Activated CD4-positive, alpha-beta memory T cell treated with anti-CD3 and anti-CD28 coated beads, Interleukin-2, amount 10 ng/mL, durations not matched to agents 7 days and 5 days (primary cell): ENCODE results near the gene ARHGAP12. TPM values are rescaled to one million over a fixed set of nuclear protein-coding genes. Genes with fewer than 3 reads are reported as not detected.

Experiments
- CTCF ChIA-PET: fragments of 350-600 bp; sonication (Branson Sonifier 250); formaldehyde crosslinking; loops from one replicate; lab custom pipeline; 2021; ENCODE audit warnings: antibody characterized with exemption, inconsistent platforms; lab: Charles Lee
- POLR2A ChIA-PET: fragments of 350-600 bp; sonication (Branson Sonifier 250); formaldehyde crosslinking; loops from one replicate; lab custom pipeline; 2021; ENCODE audit warnings: antibody characterized with exemption; lab: Charles Lee
- DNase-seq: peaks from one replicate; pipeline ENCODE4 v3.0.0-alpha.2; 2020
- H3K27ac Mint-ChIP-seq: one replicate; pipeline ENCODE4 v1.8.0; 2021; ENCODE audit warnings: mild to moderate bottlenecking, mixed read lengths
- H3K27me3 Mint-ChIP-seq: one replicate; pipeline ENCODE4 v1.8.0; 2021; ENCODE audit warnings: mixed read lengths
- H3K36me3 Mint-ChIP-seq: one replicate; pipeline ENCODE4 v1.8.0; 2021; ENCODE audit warnings: low read depth, mixed read lengths
- H3K4me1 Mint-ChIP-seq: one replicate; pipeline ENCODE4 v1.8.0; 2021; ENCODE audit warnings: mixed read lengths
- H3K4me3 Mint-ChIP-seq: one replicate; pipeline ENCODE4 v1.8.0; 2021; ENCODE audit warnings: mild to moderate bottlenecking, mixed read lengths
- H3K9me3 Mint-ChIP-seq: one replicate; pipeline ENCODE4 v1.8.0; 2021; ENCODE audit warnings: mixed read lengths
- total RNA-seq, 2 experiments: library from RNA; stranded (reverse); gene quantifications; one replicate each; pipeline ENCODE4 v1.2.3, GENCODE V29; 2021

The ARHGAP12 gene
- total RNA-seq, 2 experiments from 2014 or later, result 10.7 to 12.0 TPM

DNA sequence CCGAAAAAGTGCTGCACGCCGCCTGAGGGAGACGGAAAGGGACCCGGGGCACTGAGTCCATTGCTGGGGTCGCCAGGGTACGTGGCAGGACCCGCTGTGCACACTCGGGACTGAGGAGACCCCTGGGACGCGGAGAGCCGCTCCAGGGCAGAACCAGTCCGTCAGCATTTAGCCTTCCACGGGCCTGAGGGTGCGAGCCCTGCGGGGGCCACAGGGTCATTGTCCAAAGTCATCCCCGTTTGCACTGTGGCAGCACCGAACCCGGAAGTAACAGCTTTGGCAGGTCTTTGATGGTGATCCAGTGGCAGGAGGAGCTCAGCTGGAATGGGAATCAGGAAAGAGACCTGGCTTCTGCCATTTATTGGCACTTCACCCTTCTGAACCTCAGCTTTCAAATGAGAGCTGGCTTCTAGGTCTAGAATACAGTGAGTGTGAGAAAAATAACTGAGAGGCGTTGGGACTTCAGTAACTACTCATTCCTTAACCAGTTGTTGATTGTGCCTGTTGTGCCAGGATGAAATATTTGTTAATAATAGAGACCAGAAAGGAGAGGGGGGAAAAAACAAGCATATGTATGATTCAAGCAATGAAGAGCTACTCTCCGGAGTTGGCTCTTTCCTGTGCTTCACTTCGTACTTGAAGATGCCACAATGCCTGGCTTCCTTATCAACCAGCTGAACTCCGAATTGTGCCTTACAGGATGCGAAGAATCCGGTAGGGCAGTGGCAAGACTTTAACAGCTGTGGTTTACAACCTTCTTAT is 811 bp upstream of the ARHGAP12 start:
- peak overlapping the region; percentile 60 for H3K27ac Mint-ChIP-seq
- ChIA-PET CTCF (interaction anchor here (0.9 to 2.9 kb wide), 4 partner anchors 52 to 79 kb away, joined by 3 to 12 read pairs (median 4); no protein-coding TSS in a partner anchor), POLR2A (interaction anchor here (1.0 to 2.2 kb wide), 11 partner anchors 8 to 612 kb away, joined by 3 to 17 read pairs (median 5); partner anchors contain the start of gene KIF5B)
- DNase-seq, result peak; percentile 31
- H3K36me3 Mint-ChIP-seq, result no peaks in the 10 kb centered on the region
- H3K9me3 Mint-ChIP-seq, result no peaks in the 10 kb centered on the region
- peak overlapping the region; percentile 78 for H3K4me3 Mint-ChIP-seq
- peaks cover 42% of the 10 kb centered on the region for H3K4me1 Mint-ChIP-seq
- peaks cover 8% of the 10 kb centered on the region for H3K27me3 Mint-ChIP-seq

DNA sequence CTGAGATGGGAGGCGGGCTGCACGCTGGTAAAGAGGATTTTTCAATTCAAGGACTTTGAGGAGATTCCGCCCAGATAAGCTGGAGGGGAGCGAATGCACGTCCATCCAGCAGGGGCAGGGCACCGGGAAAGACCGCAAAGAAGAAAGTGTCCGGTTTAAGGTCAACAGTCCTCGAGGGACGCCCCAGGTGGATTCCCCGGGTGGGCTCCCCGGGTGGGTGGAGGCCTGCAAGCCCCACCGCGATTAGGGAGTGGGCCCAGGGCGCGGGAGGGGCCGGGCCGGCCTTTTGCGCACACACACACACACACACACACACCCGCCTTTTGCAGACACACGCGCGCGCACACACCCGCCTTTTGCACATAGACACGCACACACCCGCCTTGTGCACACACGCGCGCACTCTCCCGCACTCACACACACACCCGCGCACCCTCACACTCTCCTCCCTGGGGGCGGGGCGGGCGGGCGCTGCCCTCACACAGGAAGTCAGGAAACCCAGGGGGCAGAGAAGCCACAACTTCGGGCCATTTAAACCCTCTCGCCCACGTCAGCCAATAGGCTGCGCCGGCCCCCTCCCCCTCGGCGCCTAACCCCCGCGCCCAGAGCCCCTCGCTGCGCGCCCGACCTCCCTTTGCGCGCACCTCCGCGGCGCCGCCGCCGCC is 615 bp downstream of the ARHGAP12 start:
- peak; percentile 63 for DNase-seq
- H3K36me3 Mint-ChIP-seq, result no peaks in the 10 kb centered on the region
- no peaks in the 10 kb centered on the region for H3K9me3 Mint-ChIP-seq
- H3K4me1 Mint-ChIP-seq, result peaks cover 56% of the 10 kb centered on the region
- H3K27ac Mint-ChIP-seq, result peak overlapping the region; percentile 68
- POLR2A ChIA-PET, result interaction anchor here (1.2 to 2.0 kb wide), 2 partner anchors 9 to 896 kb away, joined by 3 to 6 read pairs; partner anchors contain the start of gene ZNF438
- CTCF ChIA-PET, result interaction anchor here (1.0 kb wide), 1 partner anchor 79 kb away, joined by 4 read pairs; no protein-coding TSS in a partner anchor
- H3K4me3 Mint-ChIP-seq, result peak overlapping the region; percentile 78
- H3K27me3 Mint-ChIP-seq, result peaks cover 6% of the 10 kb centered on the region

DNA sequence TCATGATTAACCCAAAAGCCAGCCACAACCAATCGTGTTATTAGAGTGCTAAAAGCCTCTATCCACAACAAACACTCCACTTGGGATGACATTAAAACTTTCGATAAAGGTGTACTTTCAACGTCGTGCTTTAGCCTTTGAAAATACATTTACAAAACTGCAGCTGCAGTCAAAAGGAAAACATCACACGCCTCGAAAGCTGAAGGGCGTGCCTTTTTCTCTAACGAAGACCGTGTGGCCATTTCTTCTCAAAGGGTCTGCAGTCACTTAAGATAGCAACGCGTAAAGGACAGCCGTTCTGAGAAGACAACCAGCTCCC is 1.1 kb downstream of the ARHGAP12 start:
- peaks cover 58% of the 10 kb centered on the region for H3K4me1 Mint-ChIP-seq
- H3K27ac Mint-ChIP-seq, result peak overlapping the region; percentile 68
- H3K4me3 Mint-ChIP-seq, result peak overlapping the region; percentile 78
- H3K36me3 Mint-ChIP-seq, result no peaks in the 10 kb centered on the region
- DNase-seq, result no peak
- peaks cover 6% of the 10 kb centered on the region for H3K27me3 Mint-ChIP-seq
- ChIA-PET CTCF (interaction anchor here (0.5 to 1.0 kb wide), 2 partner anchors 79 to 92 kb away, joined by 4 read pairs; no protein-coding TSS in a partner anchor), POLR2A (interaction anchor here (1.2 to 2.0 kb wide), 2 partner anchors 8 to 896 kb away, joined by 3 to 6 read pairs; partner anchors contain the start of gene ZNF438)
- H3K9me3 Mint-ChIP-seq, result no peaks in the 10 kb centered on the region

DNA sequence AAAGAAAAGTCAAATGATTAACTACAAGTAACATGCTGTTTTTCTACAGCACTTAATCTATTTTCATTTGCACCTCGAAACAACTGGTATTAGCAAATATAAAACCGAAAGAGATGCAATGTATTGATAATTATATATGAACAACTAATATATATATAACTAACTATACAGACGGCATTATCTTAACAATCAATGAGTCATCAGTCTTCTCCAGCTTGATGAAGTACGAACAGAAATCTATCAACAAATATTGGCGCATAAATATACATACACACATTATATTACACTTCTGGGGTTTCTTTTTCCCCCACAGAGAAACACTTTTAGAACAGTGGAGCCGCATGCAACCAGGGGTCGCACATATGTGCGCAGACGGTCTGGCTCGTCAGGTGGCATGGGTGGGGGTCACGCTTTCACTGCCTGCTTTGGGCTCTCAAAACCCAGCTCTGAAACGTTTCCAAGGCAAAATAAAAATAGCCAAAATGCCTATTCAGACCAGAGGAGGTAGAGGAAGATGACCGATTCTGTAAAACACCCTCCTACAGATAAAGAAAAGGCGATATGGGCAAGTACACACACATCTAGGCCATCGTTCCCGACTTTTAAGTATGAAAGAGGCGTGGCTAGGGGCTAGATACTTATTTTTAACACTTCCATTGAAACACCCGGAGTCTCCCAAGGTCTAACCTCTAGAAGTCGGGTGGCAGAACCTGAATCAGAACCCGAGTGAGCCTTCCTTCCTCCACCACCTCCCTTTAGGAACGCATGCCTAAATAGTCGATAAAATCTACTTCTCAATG is 1.7 kb downstream of the ARHGAP12 start:
- Mint-ChIP-seq H3K4me1 (peaks cover 61% of the 10 kb centered on the region), H3K27ac (peak overlapping the region; percentile 68), H3K9me3 (no peaks in the 10 kb centered on the region), H3K36me3 (no peaks in the 10 kb centered on the region), H3K4me3 (peak overlapping the region; percentile 78), H3K27me3 (peaks cover 5% of the 10 kb centered on the region)
- no peak for DNase-seq
- ChIA-PET CTCF (interaction anchor here (0.5 to 1.0 kb wide), 2 partner anchors 80 to 92 kb away, joined by 4 read pairs; no protein-coding TSS in a partner anchor), POLR2A (interaction anchor here (2.0 kb wide), 1 partner anchor 8 kb away, joined by 6 read pairs; no protein-coding TSS in a partner anchor)

DNA sequence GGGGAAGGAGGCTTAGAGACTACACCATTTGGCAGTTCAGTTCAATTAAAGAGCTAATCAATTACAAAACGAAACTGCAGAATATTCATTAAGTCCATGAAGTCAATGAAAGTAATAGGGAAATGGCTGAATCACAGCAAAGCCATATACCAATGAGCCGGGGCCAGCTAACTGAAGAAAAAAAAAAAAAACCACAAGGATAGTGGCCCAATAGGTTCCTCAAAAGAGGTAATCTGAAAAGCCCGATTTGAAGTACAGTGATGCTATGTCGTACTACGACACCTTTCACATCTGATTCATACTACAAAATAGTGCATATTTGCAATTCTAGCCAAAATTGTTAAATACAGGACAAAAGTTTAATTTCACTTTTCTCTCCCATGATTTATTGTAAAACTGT is 2.5 kb downstream of the ARHGAP12 start:
- POLR2A ChIA-PET, result no interaction called here
- H3K4me3 Mint-ChIP-seq, result no peak overlapping the region
- CTCF ChIA-PET, result no interaction called here

DNA sequence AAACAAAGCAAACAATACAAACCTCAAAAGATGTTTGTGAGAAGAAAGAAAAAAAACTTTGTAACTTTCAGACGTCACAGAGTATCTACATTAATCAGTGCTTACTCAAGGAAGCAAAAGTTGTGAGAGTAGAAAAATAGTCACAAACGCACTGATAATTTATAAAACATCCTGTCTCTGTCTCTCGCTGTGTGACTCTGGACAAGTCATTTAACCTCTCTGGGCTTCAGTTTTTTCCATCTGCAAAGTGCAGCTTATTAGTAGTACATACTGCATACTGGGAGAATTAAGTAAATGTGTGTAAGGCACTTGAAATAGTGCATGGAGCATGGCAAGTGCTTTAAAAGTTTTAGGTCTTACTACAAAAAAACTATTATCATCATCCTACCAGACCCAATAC is 3.8 kb downstream of the ARHGAP12 start:
- Mint-ChIP-seq H3K36me3 (no peaks in the 10 kb centered on the region), H3K4me3 (no peak overlapping the region), H3K4me1 (peaks cover 68% of the 10 kb centered on the region), H3K9me3 (no peaks in the 10 kb centered on the region), H3K27ac (no peak overlapping the region), H3K27me3 (peaks cover 2% of the 10 kb centered on the region)
- no peak for DNase-seq
- ChIA-PET CTCF (interaction anchor here (0.5 kb wide), 1 partner anchor 57 kb away, joined by 3 read pairs; no protein-coding TSS in a partner anchor), POLR2A (no interaction called here)

More for the DNA sequence above, 2.5 kb downstream of the ARHGAP12 start:
- Mint-ChIP-seq H3K4me1 (peaks cover 68% of the 10 kb centered on the region), H3K36me3 (no peaks in the 10 kb centered on the region), H3K9me3 (no peaks in the 10 kb centered on the region), H3K27me3 (peaks cover 4% of the 10 kb centered on the region), H3K27ac (no peak overlapping the region)
- DNase-seq, result no peak

DNA sequence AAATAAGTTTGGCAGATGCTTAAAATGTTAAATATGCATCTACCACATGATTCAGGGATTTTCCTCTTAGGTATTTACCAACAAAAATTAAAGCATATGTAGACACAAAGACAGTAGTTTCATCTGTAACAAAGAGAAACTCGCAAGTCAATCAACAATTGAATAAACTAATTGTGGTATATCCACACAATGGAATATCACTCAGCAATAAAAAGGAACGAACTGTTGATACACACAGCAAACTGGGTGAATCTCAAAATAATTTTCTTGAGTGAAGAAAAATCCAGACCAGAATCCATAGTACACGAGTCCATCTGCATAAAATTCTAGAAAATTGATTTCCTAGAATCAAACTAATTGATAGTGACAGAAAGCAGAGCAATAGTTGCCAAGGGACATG is 5.2 kb downstream of the ARHGAP12 start:
- Mint-ChIP-seq H3K9me3 (no peaks in the 10 kb centered on the region), H3K27me3 (peaks cover 2% of the 10 kb centered on the region), H3K4me3 (no peak overlapping the region), H3K36me3 (no peaks in the 10 kb centered on the region), H3K27ac (no peak overlapping the region), H3K4me1 (peaks cover 72% of the 10 kb centered on the region)
- DNase-seq, result no peak
- ChIA-PET CTCF (no interaction called here), POLR2A (no interaction called here)

DNA sequence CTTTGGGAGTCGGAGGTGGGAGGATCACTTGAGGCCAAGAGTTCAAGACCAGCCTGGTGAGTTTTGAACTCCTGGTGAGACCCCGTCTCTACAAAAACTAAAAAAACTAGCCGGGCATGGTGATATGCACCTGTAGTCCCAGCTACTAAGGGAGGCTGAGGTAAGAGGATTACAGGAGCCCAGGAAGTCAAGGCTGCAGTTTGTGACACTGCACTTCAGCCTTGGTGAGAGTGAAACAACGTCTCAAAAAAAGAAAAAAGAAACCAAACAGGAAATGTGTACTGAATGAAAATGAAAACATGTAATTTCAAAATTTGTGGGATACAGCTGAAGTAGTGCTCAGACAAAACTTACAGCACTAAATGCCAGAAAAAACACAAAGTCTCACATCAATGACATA is 7.6 kb downstream of the ARHGAP12 start:
- CTCF ChIA-PET, result interaction anchor here (1.3 kb wide), 1 partner anchor 59 kb away, joined by 4 read pairs; no protein-coding TSS in a partner anchor
- Mint-ChIP-seq H3K27me3 (no peaks in the 10 kb centered on the region), H3K4me3 (peak overlapping the region; percentile 65), H3K4me1 (peaks cover 56% of the 10 kb centered on the region), H3K9me3 (no peaks in the 10 kb centered on the region), H3K36me3 (no peaks in the 10 kb centered on the region), H3K27ac (peak overlapping the region; percentile 70)
- DNase-seq, result peak; percentile 28
- POLR2A ChIA-PET, result interaction anchor here (0.6 to 2.0 kb wide), 3 partner anchors 9 to 33 kb away, joined by 3 to 17 read pairs (median 3); no protein-coding TSS in a partner anchor

DNA sequence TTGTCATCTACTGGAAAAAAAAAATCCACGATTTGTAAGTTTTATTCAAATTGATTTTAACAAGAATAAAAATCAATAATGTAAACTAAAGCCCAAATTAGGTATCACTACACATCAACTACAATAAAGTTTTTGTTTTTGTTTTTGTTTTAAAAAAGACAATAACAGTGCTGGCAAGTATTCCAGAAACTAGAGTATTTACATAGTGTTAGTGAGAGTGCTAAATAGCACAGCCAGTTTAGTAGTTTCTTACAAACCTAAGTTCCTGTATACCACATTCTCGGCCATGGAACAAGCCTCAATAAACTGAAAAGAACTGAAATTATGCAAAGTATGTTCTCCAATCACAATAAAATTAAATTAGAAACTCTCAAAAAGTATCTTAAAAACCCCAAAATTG is 8.1 kb downstream of the ARHGAP12 start:
- ChIA-PET POLR2A (interaction anchor here (0.7 to 2.0 kb wide), 2 partner anchors 10 to 28 kb away, joined by 3 to 17 read pairs; no protein-coding TSS in a partner anchor), CTCF (interaction anchor here (1.3 kb wide), 1 partner anchor 58 kb away, joined by 4 read pairs; no protein-coding TSS in a partner anchor)
- no peak for DNase-seq
- no peak overlapping the region for H3K27ac Mint-ChIP-seq
- H3K4me3 Mint-ChIP-seq, result no peak overlapping the region
- H3K27me3 Mint-ChIP-seq, result no peaks in the 10 kb centered on the region
- no peaks in the 10 kb centered on the region for H3K36me3 Mint-ChIP-seq
- H3K9me3 Mint-ChIP-seq, result no peaks in the 10 kb centered on the region
- peaks cover 54% of the 10 kb centered on the region for H3K4me1 Mint-ChIP-seq

DNA sequence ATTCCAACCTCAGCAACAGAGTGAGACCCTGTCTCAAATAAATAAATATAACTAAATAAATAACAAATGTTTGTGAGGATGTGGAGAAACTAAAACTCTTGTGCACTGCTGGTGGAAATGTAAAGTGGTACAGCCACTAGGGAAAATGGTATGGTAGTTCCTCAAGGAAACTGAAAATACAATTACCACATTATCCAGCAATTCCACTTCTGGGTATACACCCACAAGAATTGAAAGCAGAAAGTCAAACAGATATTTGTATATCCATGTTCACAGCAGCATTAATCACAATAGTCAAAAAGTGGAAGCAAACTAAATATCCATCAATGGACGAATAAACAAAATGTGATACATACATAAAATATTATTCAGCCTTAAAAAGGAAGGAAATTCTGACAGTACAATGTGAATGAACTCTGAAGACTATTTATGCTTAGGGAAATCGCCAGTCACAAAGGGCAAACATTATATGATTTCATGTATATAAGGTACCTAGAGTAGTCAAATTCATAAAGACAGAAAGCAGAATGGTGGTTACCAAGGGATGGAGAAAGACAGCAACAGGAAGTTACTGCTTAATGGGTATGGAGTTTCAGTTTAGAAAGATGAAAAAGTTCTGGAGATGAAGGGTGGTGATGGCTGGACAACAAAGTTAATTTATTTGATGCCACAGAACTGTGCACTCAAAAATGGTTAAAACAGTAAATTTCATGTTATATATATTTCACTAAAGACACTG is 9.8 kb downstream of the ARHGAP12 start:
- DNase-seq, result no peak
- Mint-ChIP-seq H3K4me1 (peaks cover 41% of the 10 kb centered on the region), H3K4me3 (no peak overlapping the region), H3K9me3 (no peaks in the 10 kb centered on the region), H3K27ac (peak overlapping the region; percentile 5), H3K27me3 (no peaks in the 10 kb centered on the region), H3K36me3 (no peaks in the 10 kb centered on the region)
- CTCF ChIA-PET, result interaction anchor here (0.9 kb wide), 1 partner anchor 56 kb away, joined by 3 read pairs; no protein-coding TSS in a partner anchor
- POLR2A ChIA-PET, result interaction anchor here (1.2 kb wide), 2 partner anchors 9 to 12 kb away, joined by 5 to 6 read pairs; partner anchors contain the start of gene ARHGAP12

DNA sequence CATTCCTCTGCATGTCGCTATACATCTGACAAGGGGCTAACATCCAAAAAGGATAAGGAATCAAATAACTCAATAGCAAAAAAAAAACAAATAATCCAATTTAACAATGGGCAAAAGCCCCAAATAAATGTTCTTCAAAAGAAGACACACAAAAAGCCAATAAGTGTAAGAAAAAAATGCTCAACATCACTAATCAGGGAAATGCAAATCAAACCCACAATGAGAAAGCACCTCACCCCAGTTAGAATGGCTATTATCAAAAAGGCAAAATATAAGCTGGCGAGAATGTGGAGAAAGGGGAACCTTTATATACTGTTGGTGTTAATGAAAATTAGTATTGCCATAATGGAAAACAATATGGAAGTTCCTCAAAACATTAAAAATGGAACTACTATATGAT is 14.3 kb downstream of the ARHGAP12 start:
- H3K27ac Mint-ChIP-seq, result no peak overlapping the region
- H3K9me3 Mint-ChIP-seq, result no peaks in the 10 kb centered on the region
- ChIA-PET POLR2A (no interaction called here), CTCF (no interaction called here)
- no peaks in the 10 kb centered on the region for H3K36me3 Mint-ChIP-seq
- no peak overlapping the region for H3K4me3 Mint-ChIP-seq
- peaks cover 17% of the 10 kb centered on the region for H3K4me1 Mint-ChIP-seq
- H3K27me3 Mint-ChIP-seq, result no peaks in the 10 kb centered on the region
- no peak for DNase-seq
